Cardiac septum (tissue), 1 donor: Measurements from ENCODE around the gene SPOCK2. TPM values are rescaled to one million over a fixed set of nuclear protein-coding genes. Genes with fewer than 3 reads are reported as not detected.
"Not testable (repeated sequence)": the region's sequence is repeated elsewhere in the genome, so short reads cannot be mapped to it uniquely, and the experiment has no call there.

Source experiments
- DNase-seq: peaks from one replicate; pipeline ENCODE4 v3.0.0-alpha.2; 2020; ENCODE audit warnings: low spot score
- intact Hi-C: fragments of 100-400 bp; cut with DNase I; formaldehyde crosslinking; loops from one replicate; pipeline ENCODE4 v1.14.0; 2022
- total RNA-seq: library from RNA; stranded (reverse); fragmentation: NEBNext Ultra II Directional; extraction: Animal tissue kit (Norgen Biotek cat#: 25700); gene quantifications from one replicate; pipeline ENCODE4 v1.2.1, GENCODE V29; 2021
- donor health status: DM: no; HTN: no; CAD: no.

Gene SPOCK2
- total RNA-seq, 1 donor from 2014 or later: 7.5 TPM

- no peak for DNase-seq
- intact Hi-C loops: no loop called here
These were observed 45.1 kb downstream of the SPOCK2 start for GRCh38 chr10:72043016-72043834.

- intact Hi-C loops: no loop called here
- no peak for DNase-seq
These were observed 46.9 kb downstream of the SPOCK2 start for GRCh38 chr10:72041491-72041890.

GRCh38 chr10:72039377-72039776, 49.0 kb downstream of the SPOCK2 start:
- intact Hi-C loops: no loop called here
- DNase-seq: no peak

- intact Hi-C loops: no loop called here
- no peak for DNase-seq
These were observed 49.8 kb downstream of the SPOCK2 start for GRCh38 chr10:72038458-72039001.

- no peak for DNase-seq
- intact Hi-C loops: no loop called here
These were observed 50.5 kb downstream of the SPOCK2 start for GRCh38 chr10:72037811-72038210.

- DNase-seq: no peak
- intact Hi-C loops: no loop called here
These were observed 51.1 kb downstream of the SPOCK2 start for GRCh38 chr10:72037266-72037665.

- no peak for DNase-seq
- intact Hi-C loops: no loop called here
These were observed 53.0 kb downstream of the SPOCK2 start for GRCh38 chr10:72035252-72035887.

- no peak for DNase-seq
- intact Hi-C loops: no loop called here
These were observed 53.6 kb downstream of the SPOCK2 start for GRCh38 chr10:72034761-72035160.

GRCh38 chr10:72034040-72034499, 54.3 kb downstream of the SPOCK2 start:
- intact Hi-C loops: no loop called here
- no peak for DNase-seq

GRCh38 chr10:72032409-72033162, 55.8 kb downstream of the SPOCK2 start:
- DNase-seq, intact Hi-C loops: not testable (repeated sequence)

- no peak for DNase-seq
- intact Hi-C loops: no loop called here
These were observed 56.6 kb downstream of the SPOCK2 start for GRCh38 chr10:72031706-72032105.

- no peak for DNase-seq
- intact Hi-C loops: no loop called here
These were observed 57.4 kb downstream of the SPOCK2 start for GRCh38 chr10:72030762-72031543.

- DNase-seq: no peak
- intact Hi-C loops: no loop called here
These were observed 58.9 kb downstream of the SPOCK2 start for GRCh38 chr10:72029414-72029813.

GRCh38 chr10:72027498-72027897, 60.9 kb downstream of the SPOCK2 start:
- DNase-seq: no peak
- intact Hi-C loops: no loop called here

- intact Hi-C loops: no loop called here
- no peak for DNase-seq
These were observed 61.9 kb downstream of the SPOCK2 start for GRCh38 chr10:72026278-72027111.

- no peak for DNase-seq
- intact Hi-C loops: no loop called here
These were observed 62.5 kb downstream of the SPOCK2 start for GRCh38 chr10:72025832-72026231.

- no peak for DNase-seq
- intact Hi-C loops: no loop called here
These were observed 63.0 kb downstream of the SPOCK2 start for GRCh38 chr10:72025400-72025799.

GRCh38 chr10:72024596-72024995, 63.8 kb downstream of the SPOCK2 start:
- no peak for DNase-seq
- intact Hi-C loops: no loop called here
